HG03342 (cell line): ENCODE results near the gene ENTPD5.
"Not testable (repeated sequence)": the region's sequence is repeated elsewhere in the genome, so short reads cannot be mapped to it uniquely, and the experiment has no call there.

Experiments used
- ATAC-seq: cut with Tn5 transposase; IDR thresholded peaks from one replicate; pipeline ENCODE4 v1.9.1; 2021; ENCODE audit warnings: mild to moderate bottlenecking, moderate library complexity; ENCODE audit not compliant: unreplicated experiment

Gene ENTPD5

DNA sequence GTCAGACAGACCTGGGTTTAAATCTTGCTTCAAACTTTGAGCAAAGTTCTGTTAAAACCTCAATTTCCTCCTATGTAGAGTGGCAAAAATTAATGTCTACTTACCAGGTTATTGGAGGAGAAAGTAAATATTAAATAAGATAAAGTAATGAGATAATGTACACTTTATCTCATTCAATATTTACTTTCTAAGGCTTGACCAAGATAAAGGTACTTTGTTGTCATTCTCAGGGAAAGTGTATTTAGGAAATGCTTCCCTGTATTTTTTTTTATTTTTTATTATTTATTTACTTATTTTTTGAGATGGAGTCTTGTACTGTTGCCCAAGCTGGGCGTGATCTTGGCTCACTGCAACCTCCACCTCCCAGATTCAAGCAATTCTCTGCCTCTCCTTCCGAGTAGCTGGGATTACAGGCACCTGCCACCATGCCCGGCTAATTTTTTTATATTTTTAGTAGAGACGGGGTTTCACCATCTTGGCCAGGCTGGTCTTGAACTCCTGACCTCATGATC lies 73.9 kb downstream of the ENTPD5 start:
- ATAC-seq: no peak

GRCh38 chr14:73944432-73945158 lies 74.5 kb downstream of the ENTPD5 start:
- no peak for ATAC-seq

DNA sequence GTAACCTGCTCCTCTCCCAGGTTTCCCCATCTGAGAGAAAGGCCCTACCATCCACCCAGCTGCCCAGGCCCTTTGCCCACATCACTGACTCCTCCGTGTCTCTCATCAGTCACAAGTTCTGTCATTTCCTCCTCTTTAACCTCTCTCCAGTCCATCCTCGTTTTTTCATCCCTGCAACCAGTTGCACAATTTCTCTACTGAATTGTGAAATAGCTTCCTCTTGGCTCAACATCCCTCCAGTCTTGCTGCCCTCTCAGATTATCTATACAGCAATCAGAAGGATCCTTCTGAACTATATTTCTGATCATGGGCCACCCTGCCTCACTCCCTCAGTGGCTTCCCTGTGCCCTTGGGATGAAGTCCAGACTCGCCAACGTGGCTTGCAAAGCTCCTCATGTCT lies 76.0 kb downstream of the ENTPD5 start:
- ATAC-seq: no peak

- no peak for ATAC-seq
Measured at GRCh38 chr14:73942180-73942579, 76.9 kb downstream of the ENTPD5 start.

- ATAC-seq: no peak
Measured at GRCh38 chr14:73937012-73937411, 82.1 kb downstream of the ENTPD5 start.

- no peak for ATAC-seq
Measured at GRCh38 chr14:73936548-73936947, 82.5 kb downstream of the ENTPD5 start.

DNA sequence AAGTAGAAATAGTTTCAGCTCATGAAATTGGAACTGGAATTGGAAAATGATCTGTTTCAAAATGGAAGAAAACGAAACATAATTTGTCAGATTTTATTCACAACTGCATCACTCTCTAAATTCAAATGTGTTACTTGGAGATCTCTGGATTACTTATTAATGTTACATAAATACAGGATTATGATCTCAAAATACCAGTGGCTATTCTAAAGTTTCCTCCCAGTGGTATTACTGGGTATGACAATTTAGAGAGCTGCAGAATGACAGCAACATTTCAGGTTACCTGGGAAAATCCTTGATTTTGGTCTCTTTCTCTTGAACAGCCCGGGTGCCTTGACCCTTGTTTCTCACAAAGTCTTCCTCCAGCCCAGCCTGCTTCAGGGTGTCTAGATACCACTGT lies 83.4 kb downstream of the ENTPD5 start:
- no peak for ATAC-seq

DNA sequence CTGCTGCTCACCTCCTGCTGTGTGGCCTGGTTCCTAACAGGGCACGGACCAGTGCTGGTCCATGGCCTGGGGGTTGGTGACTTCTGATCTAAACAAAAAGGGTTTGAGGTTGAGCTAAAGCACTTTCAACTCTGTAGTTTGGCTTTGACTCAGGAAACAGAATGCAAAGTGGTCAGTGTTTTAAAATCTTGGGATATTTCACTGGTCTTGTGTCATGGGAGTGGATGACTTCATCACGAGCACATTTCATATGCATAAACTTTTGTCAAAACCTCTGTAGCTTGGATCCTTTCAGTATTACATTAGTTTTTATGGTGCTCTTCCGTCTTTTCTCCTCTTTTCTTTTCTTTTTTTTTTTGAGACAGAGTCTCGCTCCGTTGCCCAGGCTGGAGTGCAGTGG lies 94.8 kb downstream of the ENTPD5 start:
- ATAC-seq: no peak

DNA sequence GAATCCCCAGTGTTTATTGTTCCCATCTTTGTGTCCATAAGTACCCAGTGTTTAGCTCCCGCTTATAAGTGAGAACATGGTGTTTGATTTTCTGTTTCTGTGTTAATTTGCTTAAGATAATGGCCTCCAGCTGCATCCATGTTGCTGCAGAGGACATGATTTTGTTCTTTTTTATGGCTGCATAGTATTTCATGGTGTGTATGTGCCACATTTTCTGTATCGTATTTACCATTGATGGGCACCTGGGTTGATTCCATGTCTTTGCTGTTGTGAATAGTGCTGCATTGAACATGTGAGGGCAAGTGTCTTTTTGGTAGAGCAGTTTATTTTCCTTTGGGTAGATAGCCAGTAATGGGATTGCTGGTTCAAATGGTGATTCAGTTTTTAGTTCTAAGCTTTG lies 99.6 kb downstream of the ENTPD5 start:
- ATAC-seq: not testable (repeated sequence)

- no peak for ATAC-seq
Measured at GRCh38 chr14:73916324-73916723, 102.8 kb downstream of the ENTPD5 start.

- ATAC-seq: no peak
Measured at GRCh38 chr14:73913256-73913655, 105.8 kb downstream of the ENTPD5 start.

DNA sequence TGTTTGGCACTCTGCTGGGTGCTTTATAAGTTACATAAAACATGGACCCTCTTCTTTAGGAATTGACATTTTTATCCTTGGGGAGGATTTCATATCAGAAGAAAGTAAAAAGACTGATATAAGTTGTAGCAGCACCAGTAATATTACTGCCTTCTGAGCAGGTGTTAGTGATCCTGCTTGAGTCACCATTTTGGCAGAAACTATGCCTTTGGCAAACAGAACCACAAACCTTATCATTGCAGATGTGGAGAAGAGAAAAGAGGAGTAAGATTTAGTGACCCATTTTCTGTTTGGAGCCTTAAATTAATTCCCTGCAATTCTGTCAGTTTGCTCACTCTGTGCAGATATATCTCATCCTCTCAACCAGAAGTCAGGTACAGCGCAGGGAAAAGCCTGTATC lies 109.4 kb downstream of the ENTPD5 start:
- no peak for ATAC-seq
